GM10266 (cell line): ENCODE measurements around the gene TGFBR3L.

Experiments
- DNase-seq: peaks from one replicate; pipeline ENCODE4 v3.0.0; 2012; ENCODE audit errors: extremely low spot score
- CTCF ChIP-seq: IDR thresholded peaks from 2 replicates; pipeline ENCODE4 v1.5.1; 2012; ENCODE audit warnings: mild to moderate bottlenecking, low read depth; ENCODE audit not compliant: control insufficient read depth, insufficient read depth; ENCODE audit errors: missing control alignments

The TGFBR3L gene

GRCh38 chr19:7962644-7963268 lies 48.1 kb downstream of the TGFBR3L start:
- DNase-seq = no peak
- no peak for TF ChIP-seq CTCF

- DNase-seq = no peak
- no peak for TF ChIP-seq CTCF
Measured at GRCh38 chr19:7963566-7963965, 48.9 kb downstream of the TGFBR3L start.

- no peak for TF ChIP-seq CTCF
- no peak for DNase-seq
Measured at GRCh38 chr19:7965259-7965841, 50.7 kb downstream of the TGFBR3L start.

- TF ChIP-seq CTCF = no peak
- no peak for DNase-seq
Measured at GRCh38 chr19:7965921-7966665, 51.5 kb downstream of the TGFBR3L start.

- DNase-seq = no peak
- TF ChIP-seq CTCF = no peak
Measured at GRCh38 chr19:7968008-7968795, 53.6 kb downstream of the TGFBR3L start.
